Psoas muscle (tissue), 8 donors: ENCODE data around the gene KRT78. TPM values are rescaled to one million over a fixed set of nuclear protein-coding genes. Genes with fewer than 3 reads are reported as not detected.

ENCODE experiments used
- ATAC-seq, 4 donors: fragments of 200-7000 bp; cut with Tn5 transposase; one replicate each; pipeline ENCODE4 v1.9.1; 2020; ENCODE audit warnings: moderate library complexity in 3 of 4, mild to moderate bottlenecking in 2 of 4
- DNase-seq, 2 donors: peaks; one replicate each; pipeline ENCODE4 v3.0.0-alpha.2; 2020
- H3K27ac ChIP-seq: fragments of 200-600 bp; one replicate; pipeline ENCODE4 v1.8.0; 2022
- H3K27me3 ChIP-seq, 3 donors: fragments of 200-600 bp in 1 of 3; one replicate each; pipeline versions ENCODE4 v1.6.1 to v1.8.0; 2013 to 2022; ENCODE audit warnings: low read length in 2 of 3, mild to moderate bottlenecking in 2 of 3, moderate library complexity in 1 of 3; ENCODE audit not compliant: insufficient read depth in 3 of 3
- H3K36me3 ChIP-seq, 2 donors: fragments of 200-600 bp in 1 of 2; one replicate each; pipeline versions ENCODE4 v1.6.1 to v1.8.0; 2013 to 2022; ENCODE audit warnings: low read depth in 1 of 2, mild to moderate bottlenecking in 1 of 2, moderate library complexity in 1 of 2; ENCODE audit not compliant: insufficient read depth in 1 of 2
- H3K4me1 ChIP-seq: fragments of 200-600 bp; one replicate; pipeline ENCODE4 v1.8.0; 2022
- H3K4me3 ChIP-seq: fragments of 200-600 bp; one replicate; pipeline ENCODE4 v1.8.0; 2022; ENCODE audit warnings: mild to moderate bottlenecking
- H3K9me3 ChIP-seq: fragments of 200-600 bp; one replicate; pipeline ENCODE4 v1.8.0; 2022
- WGBS, 3 donors: extraction: QIAGEN DNeasy Blood & Tissue Kit; methylation state at CpG; one replicate each; pipeline versions ENCODE4 v1.1.6 to v1.1.7; 2013; 5-methylcytosine and 5-hydroxymethylcytosine counted together
- intact Hi-C, 2 donors: fragments of 100-400 bp; cut with DNase I; formaldehyde crosslinking; loops; one replicate each; pipeline versions ENCODE4 v1.11.0 to v1.14.2; 2022
- polyA plus RNA-seq, 3 donors: library from polyadenylated mRNA; stranded (reverse); fragments of 200-250 nt; gene quantifications; one replicate each; pipeline ENCODE4 v1.2.3, GENCODE V29; 2013
- total RNA-seq, 4 donors: library from RNA; stranded (reverse); fragmentation: NEBNext Ultra II Directional in 2 of 4; extraction: Animal tissue kit (Norgen Biotek cat#: 25700) in 2 of 4; gene quantifications; one replicate each; pipeline versions ENCODE4 v1.2.1 to v1.2.4, GENCODE V29; 2021 to 2023
- TF ChIP-seq, protein P1 (sequence below): fragments of 200-600 bp; IDR thresholded peaks from one replicate; pipeline ENCODE4 v1.8.0; 2022; ENCODE audit warnings: antibody characterized with exemption
- donor health status: healthy with polysubstance abuse.
- donor health status: DM: no; HTN: no; CAD: no; lungs with moderate emphysema.
- donor health status: Bipolar disorder and iron deficiency.
- donor health status: healthy.
- donor health status: DM: yes; HTN: yes; CAD: no.
- donor health status: DM: no; HTN: no; CAD: no.
- donor health status: DM: no; HTN: no; CAD: no.
- donor health status: DM: yes; HTN: yes; CAD: no.

Gene KRT78
- total and polyA plus RNA-seq, 7 donors = 0.04 TPM; not detected in 6

DNA sequence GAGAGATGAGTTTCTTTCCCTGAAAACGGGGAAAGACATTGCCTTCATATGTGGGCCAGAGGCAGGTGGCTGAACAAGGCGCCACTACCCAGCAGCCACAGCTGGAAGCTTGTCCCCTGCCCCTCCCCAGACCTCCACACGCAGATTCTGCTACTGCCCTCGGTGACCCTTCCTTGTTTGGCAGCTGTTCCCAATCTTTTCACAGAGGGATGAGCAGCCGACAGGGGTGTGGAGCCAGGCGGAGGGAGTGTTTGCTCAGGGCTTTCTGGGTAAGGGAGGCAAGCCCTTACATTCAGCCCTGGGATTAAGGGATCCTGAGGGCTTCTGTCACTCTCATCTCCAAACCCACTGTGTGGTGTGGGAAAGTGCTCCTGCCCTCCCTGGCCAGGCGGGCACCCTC, 30.4 kb downstream of the KRT78 start:
- Histone ChIP-seq H3K9me3 (no peaks in the 10 kb centered on the region), H3K36me3 (no peaks in the 10 kb centered on the region), H3K4me3 (no peak overlapping the region), H3K27ac (no peak overlapping the region), H3K27me3 (peaks cover 0 to 48% (median 9%) of the 10 kb centered on the region in 3 donors), H3K4me1 (no peaks in the 10 kb centered on the region)
- DNase-seq = no peak
- TF ChIP-seq, protein P1, sequence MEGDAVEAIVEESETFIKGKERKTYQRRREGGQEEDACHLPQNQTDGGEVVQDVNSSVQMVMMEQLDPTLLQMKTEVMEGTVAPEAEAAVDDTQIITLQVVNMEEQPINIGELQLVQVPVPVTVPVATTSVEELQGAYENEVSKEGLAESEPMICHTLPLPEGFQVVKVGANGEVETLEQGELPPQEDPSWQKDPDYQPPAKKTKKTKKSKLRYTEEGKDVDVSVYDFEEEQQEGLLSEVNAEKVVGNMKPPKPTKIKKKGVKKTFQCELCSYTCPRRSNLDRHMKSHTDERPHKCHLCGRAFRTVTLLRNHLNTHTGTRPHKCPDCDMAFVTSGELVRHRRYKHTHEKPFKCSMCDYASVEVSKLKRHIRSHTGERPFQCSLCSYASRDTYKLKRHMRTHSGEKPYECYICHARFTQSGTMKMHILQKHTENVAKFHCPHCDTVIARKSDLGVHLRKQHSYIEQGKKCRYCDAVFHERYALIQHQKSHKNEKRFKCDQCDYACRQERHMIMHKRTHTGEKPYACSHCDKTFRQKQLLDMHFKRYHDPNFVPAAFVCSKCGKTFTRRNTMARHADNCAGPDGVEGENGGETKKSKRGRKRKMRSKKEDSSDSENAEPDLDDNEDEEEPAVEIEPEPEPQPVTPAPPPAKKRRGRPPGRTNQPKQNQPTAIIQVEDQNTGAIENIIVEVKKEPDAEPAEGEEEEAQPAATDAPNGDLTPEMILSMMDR = no peak
- 30 to 37% (median 30%) methylated on average over 7 of the region's 7 CpGs for WGBS, 3 donors
- intact Hi-C loops = no loop called here
- ATAC-seq = no peak

DNA sequence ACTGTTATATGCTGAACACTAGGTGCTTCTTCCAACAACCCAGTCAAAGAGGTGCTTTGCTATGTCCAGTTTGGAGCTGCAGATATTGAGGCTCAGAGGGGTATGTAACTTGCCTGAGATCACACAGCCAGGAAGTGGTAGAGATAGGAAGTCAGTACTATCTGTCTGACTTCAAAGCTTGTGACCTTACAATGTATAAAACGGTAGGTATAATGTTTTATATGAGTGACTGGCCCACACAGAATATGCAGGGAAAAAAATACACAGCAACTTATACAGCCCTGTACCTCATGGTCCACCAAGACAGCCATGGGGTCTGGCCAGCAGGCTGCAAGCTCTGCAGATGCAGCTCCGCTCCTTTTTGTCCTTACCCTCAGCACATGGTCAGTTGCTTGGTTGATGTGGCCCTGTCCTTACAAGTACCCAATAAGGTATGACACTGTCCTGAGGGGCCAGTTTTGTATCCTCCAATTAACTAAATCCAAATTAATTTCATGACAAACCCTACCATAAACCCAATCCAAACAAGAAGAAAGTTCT, 31.0 kb downstream of the KRT78 start:
- intact Hi-C loops = no loop called here
- DNase-seq = no peak
- Histone ChIP-seq H3K27ac (no peak overlapping the region), H3K4me1 (no peaks in the 10 kb centered on the region), H3K9me3 (no peaks in the 10 kb centered on the region), H3K4me3 (no peak overlapping the region), H3K36me3 (no peaks in the 10 kb centered on the region), H3K27me3 (peaks cover 0 to 41% (median 6%) of the 10 kb centered on the region in 3 donors)
- TF ChIP-seq, protein P1 = no peak
- 75 to 81% (median 78%) methylated on average over 2 of the region's 2 CpGs for WGBS, 3 donors
- no peak for ATAC-seq

DNA sequence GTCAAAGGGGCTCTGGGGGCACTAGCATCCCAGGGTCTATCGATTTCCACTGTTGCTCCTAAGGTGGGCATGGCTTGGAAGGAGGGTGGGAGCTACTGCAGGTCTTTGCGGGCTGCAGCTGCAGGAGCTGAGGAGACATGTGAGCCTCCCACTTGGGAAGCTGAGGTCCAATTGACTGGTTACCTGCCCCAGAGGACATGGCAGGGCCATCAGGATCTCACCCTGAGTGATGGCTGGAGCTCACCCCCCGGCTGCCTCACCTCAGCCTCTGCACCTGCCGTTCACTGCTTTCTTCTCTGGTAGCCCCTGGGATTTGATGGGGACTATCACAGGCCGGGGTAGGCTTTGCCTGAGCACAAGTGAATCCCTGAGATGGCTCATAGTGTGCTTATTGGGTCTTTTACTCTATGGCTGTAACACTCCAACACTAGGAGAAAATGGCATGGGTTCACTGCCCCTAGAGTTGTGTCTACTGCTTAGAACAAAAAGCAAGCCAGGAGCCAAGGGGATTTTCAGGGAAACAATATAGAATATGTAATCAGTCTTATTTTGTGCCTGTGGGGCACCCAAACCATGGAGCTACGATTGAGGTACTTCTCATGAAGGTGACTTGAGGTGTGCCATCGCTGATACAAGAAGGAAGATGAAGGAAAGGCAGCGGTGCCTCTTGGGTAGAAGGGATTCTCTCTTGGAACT, 31.6 kb downstream of the KRT78 start:
- DNase-seq = no peak
- 84 to 87% (median 85%) methylated on average over 8 of the region's 8 CpGs for WGBS, 3 donors
- Histone ChIP-seq H3K4me3 (no peak overlapping the region), H3K9me3 (no peaks in the 10 kb centered on the region), H3K4me1 (no peaks in the 10 kb centered on the region), H3K27me3 (peaks cover 0 to 41% (median 6%) of the 10 kb centered on the region in 3 donors), H3K27ac (no peak overlapping the region), H3K36me3 (no peaks in the 10 kb centered on the region)
- ATAC-seq = no peak
- TF ChIP-seq, protein P1 = no peak
- intact Hi-C loops = no loop called here

- Histone ChIP-seq H3K9me3 (no peaks in the 10 kb centered on the region), H3K4me1 (no peaks in the 10 kb centered on the region), H3K27me3 (peaks cover 0 to 31% (median 6%) of the 10 kb centered on the region in 3 donors), H3K36me3 (no peaks in the 10 kb centered on the region), H3K27ac (no peak overlapping the region), H3K4me3 (no peak overlapping the region)
- WGBS, 3 donors = 64 to 86% (median 75%) methylated on average over 8 to 9 of the region's 9 CpGs
- intact Hi-C loops = no loop called here
- DNase-seq = no peak
- TF ChIP-seq, protein P1 = no peak
- no peak for ATAC-seq
These were observed 32.9 kb downstream of the KRT78 start for GRCh38 chr12:52815676-52816588.
